OCI-M2 (cell line): ENCODE results near the gene FREM2.

Experiments used
- DNase-seq: peaks from one replicate; lab custom pipeline; 2025; ENCODE audit not compliant: unreplicated experiment; lab: John Stamatoyannopoulos, UW

FREM2 gene

GRCh38 chr13:38686577-38687245 lies at the start of gene FREM2:
Gene FREM2, plus strand, starts transcription at chr13:38687077. Its CDS starts 268 bp downstream, at chr13:38687345.
- peak; percentile 54 for DNase-seq

GRCh38 chr13:38637576-38637975 lies 49.3 kb upstream of the FREM2 start:
- no peak for DNase-seq

- no peak for DNase-seq
These were observed 45.5 kb upstream of the FREM2 start for GRCh38 chr13:38641164-38641948.

GRCh38 chr13:38647312-38647711 lies 39.6 kb upstream of the FREM2 start:
- DNase-seq, result no peak

GRCh38 chr13:38648912-38649311 lies 38.0 kb upstream of the FREM2 start:
- DNase-seq, result no peak

- DNase-seq, result no peak
These were observed 30.2 kb upstream of the FREM2 start for GRCh38 chr13:38656699-38657098.

- no peak for DNase-seq
These were observed 29.7 kb upstream of the FREM2 start for GRCh38 chr13:38657191-38657590.

GRCh38 chr13:38658906-38659305 lies 28.0 kb upstream of the FREM2 start:
- DNase-seq, result no peak

- no peak for DNase-seq
These were observed 25.7 kb upstream of the FREM2 start for GRCh38 chr13:38661010-38661675.

GRCh38 chr13:38662362-38662761 lies 24.5 kb upstream of the FREM2 start:
- DNase-seq, result no peak

- no peak for DNase-seq
These were observed 22.0 kb upstream of the FREM2 start for GRCh38 chr13:38664906-38665305.

GRCh38 chr13:38667526-38668109 lies 19.3 kb upstream of the FREM2 start:
- no peak for DNase-seq

- DNase-seq, result no peak
These were observed 17.5 kb upstream of the FREM2 start for GRCh38 chr13:38669234-38669964.

- DNase-seq, result no peak
These were observed 16.2 kb upstream of the FREM2 start for GRCh38 chr13:38670627-38671026.

- no peak for DNase-seq
These were observed 14.9 kb upstream of the FREM2 start for GRCh38 chr13:38671980-38672379.

- DNase-seq, result no peak
These were observed 12.7 kb upstream of the FREM2 start for GRCh38 chr13:38674208-38674607.

- DNase-seq, result no peak
These were observed 6.0 kb upstream of the FREM2 start for GRCh38 chr13:38680912-38681311.

GRCh38 chr13:38684714-38685113 lies 2.2 kb upstream of the FREM2 start:
- DNase-seq, result no peak

GRCh38 chr13:38685431-38685830 lies 1.4 kb upstream of the FREM2 start:
- DNase-seq, result no peak

GRCh38 chr13:38685974-38686576 lies 802 bp upstream of the FREM2 start:
- DNase-seq, result no peak
